Parathyroid adenoma (tissue), 2 donors: ENCODE results near the gene CPT1A.
A peak's percentile ranks its signal among the peaks of the same experiment; 100 is the strongest.

ENCODE experiments used
- H2AFZ ChIP-seq: fragments of 300-600 bp; sonication (generic); one replicate; pipeline ENCODE4 v1.7.0; 2017; ENCODE audit warnings: antibody characterized with exemption, mild to moderate bottlenecking
- H3K27ac ChIP-seq: fragments of 300-600 bp; sonication (generic); one replicate; pipeline ENCODE4 v1.7.0; 2017
- H3K27me3 ChIP-seq: fragments of 300-600 bp; sonication (generic); one replicate; pipeline ENCODE4 v1.7.0; 2017; ENCODE audit warnings: low read length; ENCODE audit not compliant: control insufficient read depth, insufficient read depth
- H3K36me3 ChIP-seq: fragments of 300-600 bp; sonication (generic); one replicate; pipeline ENCODE4 v1.7.0; 2017; ENCODE audit warnings: low read length; ENCODE audit not compliant: control insufficient read depth, insufficient read depth
- H3K4me1 ChIP-seq: fragments of 300-600 bp; sonication (generic); one replicate; pipeline ENCODE4 v1.7.0; 2017; ENCODE audit warnings: control low read depth
- H3K4me2 ChIP-seq: fragments of 300-600 bp; sonication (generic); one replicate; pipeline ENCODE4 v1.7.0; 2017; ENCODE audit warnings: low read length
- H3K4me3 ChIP-seq: fragments of 300-600 bp; sonication (generic); one replicate; pipeline ENCODE4 v1.7.0; 2017; ENCODE audit warnings: low read depth, low read length
- H3K79me2 ChIP-seq: fragments of 300-600 bp; sonication (generic); one replicate; pipeline ENCODE4 v1.7.0; 2017; ENCODE audit warnings: control low read depth
- H3K9ac ChIP-seq: fragments of 300-600 bp; sonication (generic); one replicate; pipeline ENCODE4 v1.7.0; 2017; ENCODE audit warnings: mild to moderate bottlenecking
- H3K9me3 ChIP-seq: fragments of 300-600 bp; sonication (generic); one replicate; pipeline ENCODE4 v1.7.0; 2017; ENCODE audit warnings: low read length; ENCODE audit not compliant: control insufficient read depth
- TF ChIP-seq, protein P1 (sequence below): fragments of 300-600 bp; sonication (generic); IDR thresholded peaks from one replicate; pipeline ENCODE4 v1.7.0; 2017; ENCODE audit warnings: antibody characterized with exemption, mild to moderate bottlenecking
- donor health status: primary hyperparathyroidism.

Gene CPT1A

DNA sequence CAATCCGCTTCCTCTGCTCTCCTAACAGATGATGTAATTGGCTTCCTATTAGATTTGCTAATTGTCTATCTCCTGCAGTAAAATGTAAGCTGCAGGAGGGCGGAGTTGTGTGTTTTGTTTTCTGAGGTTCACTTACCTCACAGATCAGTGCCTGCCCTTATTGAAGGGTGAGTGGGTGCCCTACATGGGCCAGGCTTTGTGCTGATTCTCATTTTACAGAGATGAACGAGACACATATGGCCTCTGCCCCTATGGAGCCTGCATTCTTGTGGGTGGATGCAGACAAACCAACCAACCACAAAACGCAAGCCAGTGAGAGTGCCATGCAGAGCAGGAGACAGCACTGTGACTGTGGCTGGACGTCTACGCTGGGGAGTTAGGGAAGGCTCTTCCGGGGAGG is 100.3 kb downstream of the CPT1A start:
- H3K27me3 ChIP-seq, result no peaks in the 10 kb centered on the region

GRCh38 chr11:68735646-68736045 is 106.1 kb downstream of the CPT1A start:
- no peaks in the 10 kb centered on the region for H3K4me1 ChIP-seq
- H3K4me2 ChIP-seq, result no peak overlapping the region
- TF ChIP-seq, protein P1, sequence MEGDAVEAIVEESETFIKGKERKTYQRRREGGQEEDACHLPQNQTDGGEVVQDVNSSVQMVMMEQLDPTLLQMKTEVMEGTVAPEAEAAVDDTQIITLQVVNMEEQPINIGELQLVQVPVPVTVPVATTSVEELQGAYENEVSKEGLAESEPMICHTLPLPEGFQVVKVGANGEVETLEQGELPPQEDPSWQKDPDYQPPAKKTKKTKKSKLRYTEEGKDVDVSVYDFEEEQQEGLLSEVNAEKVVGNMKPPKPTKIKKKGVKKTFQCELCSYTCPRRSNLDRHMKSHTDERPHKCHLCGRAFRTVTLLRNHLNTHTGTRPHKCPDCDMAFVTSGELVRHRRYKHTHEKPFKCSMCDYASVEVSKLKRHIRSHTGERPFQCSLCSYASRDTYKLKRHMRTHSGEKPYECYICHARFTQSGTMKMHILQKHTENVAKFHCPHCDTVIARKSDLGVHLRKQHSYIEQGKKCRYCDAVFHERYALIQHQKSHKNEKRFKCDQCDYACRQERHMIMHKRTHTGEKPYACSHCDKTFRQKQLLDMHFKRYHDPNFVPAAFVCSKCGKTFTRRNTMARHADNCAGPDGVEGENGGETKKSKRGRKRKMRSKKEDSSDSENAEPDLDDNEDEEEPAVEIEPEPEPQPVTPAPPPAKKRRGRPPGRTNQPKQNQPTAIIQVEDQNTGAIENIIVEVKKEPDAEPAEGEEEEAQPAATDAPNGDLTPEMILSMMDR, result no peak
- no peaks in the 10 kb centered on the region for H3K27me3 ChIP-seq
- H2AFZ ChIP-seq, result no peak overlapping the region
- no peaks in the 10 kb centered on the region for H3K36me3 ChIP-seq
- no peaks in the 10 kb centered on the region for H3K9me3 ChIP-seq
- H3K27ac ChIP-seq, result no peak overlapping the region
- no peaks in the 10 kb centered on the region for H3K79me2 ChIP-seq
- H3K4me3 ChIP-seq, result no peak overlapping the region
- no peak overlapping the region for H3K9ac ChIP-seq

More for the DNA sequence above, 100.3 kb downstream of the CPT1A start:
- H2AFZ ChIP-seq, result peak overlapping the region; percentile 53
- peaks cover 3% of the 10 kb centered on the region for H3K4me1 ChIP-seq
- H3K79me2 ChIP-seq, result no peaks in the 10 kb centered on the region
- no peak overlapping the region for H3K4me2 ChIP-seq
- no peaks in the 10 kb centered on the region for H3K9me3 ChIP-seq
- no peak overlapping the region for H3K4me3 ChIP-seq
- no peak overlapping the region for H3K9ac ChIP-seq
- no peaks in the 10 kb centered on the region for H3K36me3 ChIP-seq
- TF ChIP-seq, protein P1, result no peak
- no peak overlapping the region for H3K27ac ChIP-seq

DNA sequence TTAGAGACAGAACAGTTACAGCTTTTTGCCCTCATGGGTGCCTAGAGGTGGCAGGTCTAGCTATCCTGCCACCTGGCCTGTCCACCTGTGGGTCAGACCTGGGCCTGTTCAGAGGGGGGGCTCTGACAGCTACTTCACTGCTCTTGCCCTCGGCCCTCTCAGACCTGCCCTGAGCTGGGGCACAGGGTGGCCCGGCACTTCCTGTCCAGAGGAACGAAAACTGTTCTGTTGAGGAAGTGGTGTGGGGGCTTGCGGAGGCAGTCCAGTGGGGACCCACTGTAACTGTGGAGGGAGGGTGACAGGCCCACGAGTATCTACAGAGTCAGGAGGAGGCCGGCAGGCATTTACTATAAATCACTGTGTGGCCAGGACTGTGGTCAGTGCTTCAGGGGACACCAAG is 106.6 kb downstream of the CPT1A start:
- H3K4me3 ChIP-seq, result no peak overlapping the region
- no peak overlapping the region for H3K9ac ChIP-seq
- no peaks in the 10 kb centered on the region for H3K4me1 ChIP-seq
- no peaks in the 10 kb centered on the region for H3K9me3 ChIP-seq
- no peaks in the 10 kb centered on the region for H3K27me3 ChIP-seq
- H2AFZ ChIP-seq, result no peak overlapping the region
- H3K36me3 ChIP-seq, result no peaks in the 10 kb centered on the region
- H3K79me2 ChIP-seq, result no peaks in the 10 kb centered on the region
- H3K4me2 ChIP-seq, result no peak overlapping the region
- TF ChIP-seq, protein P1, result no peak
- H3K27ac ChIP-seq, result no peak overlapping the region

GRCh38 chr11:68734111-68734510 is 107.6 kb downstream of the CPT1A start:
- Histone ChIP-seq H3K9ac (no peak overlapping the region), H3K4me3 (no peak overlapping the region), H3K36me3 (no peaks in the 10 kb centered on the region), H3K4me2 (no peak overlapping the region), H2AFZ (no peak overlapping the region), H3K79me2 (no peaks in the 10 kb centered on the region), H3K27ac (no peak overlapping the region), H3K9me3 (no peaks in the 10 kb centered on the region), H3K27me3 (no peaks in the 10 kb centered on the region), H3K4me1 (no peaks in the 10 kb centered on the region)
- TF ChIP-seq, protein P1, result no peak

GRCh38 chr11:68727783-68728182 is 113.9 kb downstream of the CPT1A start:
- Histone ChIP-seq H3K27ac (no peak overlapping the region), H3K4me1 (no peaks in the 10 kb centered on the region), H3K9me3 (no peaks in the 10 kb centered on the region), H3K27me3 (no peaks in the 10 kb centered on the region), H2AFZ (no peak overlapping the region), H3K4me3 (no peak overlapping the region), H3K4me2 (no peak overlapping the region), H3K36me3 (no peaks in the 10 kb centered on the region), H3K79me2 (no peaks in the 10 kb centered on the region), H3K9ac (no peak overlapping the region)
- TF ChIP-seq, protein P1, result no peak
